Stimulated activated CD4-positive, alpha-beta T cell treated with anti-CD3 and anti-CD28 coated beads, TNF-alpha, amount 100 ng/mL, for 4 hours (primary cell): ENCODE data around the gene MED15.

Source experiments
- DNase-seq, 3 experiments: peaks; one replicate each; pipeline ENCODE4 v3.0.0-alpha.2; 2020; ENCODE audit warnings: low read depth in 3 of 3

The MED15 gene

GRCh38 chr22:20622650-20623339 lies 115.4 kb downstream of the MED15 start:
- DNase-seq = no peak

- DNase-seq = no peak
These were observed 116.8 kb downstream of the MED15 start for GRCh38 chr22:20624161-20624616.

GRCh38 chr22:20625270-20625669 lies 117.9 kb downstream of the MED15 start:
- no peak for DNase-seq

- DNase-seq = no peak
These were observed 119.4 kb downstream of the MED15 start for GRCh38 chr22:20626811-20627210.

GRCh38 chr22:20627432-20627831 lies 120.0 kb downstream of the MED15 start:
- no peak for DNase-seq

- DNase-seq = no peak
These were observed 120.9 kb downstream of the MED15 start for GRCh38 chr22:20628081-20628939.

- no peak for DNase-seq
These were observed 122.0 kb downstream of the MED15 start for GRCh38 chr22:20629401-20629800.

- no peak for DNase-seq
These were observed 123.6 kb downstream of the MED15 start for GRCh38 chr22:20630873-20631617.

- DNase-seq = no peak
These were observed 124.7 kb downstream of the MED15 start for GRCh38 chr22:20632082-20632481.

GRCh38 chr22:20632518-20632917 lies 125.1 kb downstream of the MED15 start:
- DNase-seq = no peak

GRCh38 chr22:20634560-20635226 lies 127.3 kb downstream of the MED15 start:
- DNase-seq = no peak

GRCh38 chr22:20635227-20635591 lies 127.8 kb downstream of the MED15 start:
- DNase-seq = no peak

GRCh38 chr22:20636075-20636812 lies 128.8 kb downstream of the MED15 start:
- DNase-seq = no peak

- DNase-seq = no peak
These were observed 129.5 kb downstream of the MED15 start for GRCh38 chr22:20636945-20637344.
